ENCODE data around the gene NFASC.

NFASC gene

DNA sequence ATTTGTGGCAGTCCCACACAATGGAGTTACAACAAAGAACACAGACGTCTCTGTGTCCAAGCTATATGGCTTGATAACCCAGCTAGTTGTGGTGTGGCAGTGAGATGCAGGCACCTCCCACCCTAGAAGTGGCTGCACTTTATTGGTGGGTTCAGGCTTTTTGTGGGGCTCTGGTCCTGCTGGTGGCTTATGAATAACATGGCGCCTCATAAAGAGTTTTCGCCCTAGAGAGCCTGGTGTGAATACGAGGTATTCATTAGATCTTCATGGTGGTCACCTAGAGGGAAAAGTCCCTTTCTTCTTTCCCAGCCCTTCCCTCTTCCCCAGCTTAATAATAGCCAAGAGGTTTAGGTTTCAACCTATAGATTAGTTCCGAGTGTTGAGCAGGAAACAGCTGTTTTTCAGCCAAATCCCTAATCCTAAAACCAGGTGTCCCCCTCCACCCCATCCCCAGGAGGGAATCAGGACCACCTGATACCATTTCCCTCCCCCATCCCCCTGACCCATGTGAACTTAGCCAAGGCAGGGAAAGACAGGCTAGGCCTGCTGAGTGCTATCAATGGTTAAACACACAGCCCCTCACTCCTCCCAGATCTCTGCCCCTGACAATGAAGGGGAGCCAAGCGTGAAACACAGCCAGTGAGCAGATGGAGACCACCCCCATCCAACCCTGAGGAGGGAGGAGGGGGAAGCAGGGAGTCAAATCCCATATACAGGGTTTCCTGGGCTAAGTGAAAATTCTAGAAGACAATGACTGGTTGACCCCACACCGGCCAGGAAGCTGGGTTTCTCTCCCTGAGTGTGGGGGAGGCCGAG lies 58.2 kb downstream of the NFASC start:
- no peak for DNase-seq (ENCODE audit: low read depth)

- DNase-seq (ENCODE audit: low read depth): no peak
Observed at GRCh38 chr1:204929487-204930154, 59.0 kb downstream of the NFASC start.

DNA sequence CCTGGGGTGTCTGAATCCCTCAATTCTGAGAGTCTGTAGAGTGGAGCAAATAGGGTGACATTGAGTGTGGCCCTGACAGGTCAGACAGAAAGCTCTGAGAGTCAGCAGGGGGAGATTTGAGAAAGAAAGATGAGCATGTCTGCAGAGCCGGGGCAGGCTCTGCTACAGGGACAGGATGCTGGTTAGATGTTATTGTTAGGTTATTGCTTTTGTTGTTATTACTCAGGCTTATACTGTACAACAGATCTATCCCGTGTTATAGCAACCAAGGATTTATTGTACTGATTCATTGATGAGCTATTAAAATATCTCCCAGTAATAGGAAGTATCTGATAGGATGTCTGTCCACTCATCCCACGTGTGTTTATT lies 59.5 kb downstream of the NFASC start:
- no peak for DNase-seq (ENCODE audit: low read depth)

DNA sequence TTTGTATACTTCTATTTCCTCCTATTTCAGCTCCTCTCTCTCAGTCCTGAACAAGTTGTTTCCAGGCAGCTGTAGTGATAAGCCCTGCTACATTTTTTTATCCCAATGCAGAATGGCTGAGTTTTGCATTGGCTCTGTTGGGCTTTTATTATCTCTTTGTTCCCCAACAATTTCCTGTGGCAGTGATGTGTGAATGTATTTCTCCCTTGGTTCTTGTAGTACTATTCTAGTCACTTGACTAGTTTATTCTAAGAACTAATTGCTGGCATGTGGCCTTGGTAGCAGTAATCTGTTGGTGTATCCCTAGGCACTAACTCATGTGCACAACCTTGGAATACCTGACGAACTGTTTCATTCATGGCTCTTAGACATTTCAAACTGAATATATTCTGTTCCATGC lies 60.7 kb downstream of the NFASC start:
- no peak for DNase-seq (ENCODE audit: low read depth)

- no peak for DNase-seq (ENCODE audit: low read depth)
Observed at GRCh38 chr1:204931768-204932572, 61.3 kb downstream of the NFASC start.

- no peak for DNase-seq (ENCODE audit: low read depth)
Observed at GRCh38 chr1:204932573-204932909, 61.9 kb downstream of the NFASC start.

- DNase-seq (ENCODE audit: low read depth): no peak
Observed at GRCh38 chr1:204935155-204935554, 64.5 kb downstream of the NFASC start.

- DNase-seq (ENCODE audit: low read depth): no peak
Observed at GRCh38 chr1:204936765-204937164, 66.1 kb downstream of the NFASC start.

GRCh38 chr1:204937901-204938300 lies 67.2 kb downstream of the NFASC start:
- no peak for DNase-seq (ENCODE audit: low read depth)

DNA sequence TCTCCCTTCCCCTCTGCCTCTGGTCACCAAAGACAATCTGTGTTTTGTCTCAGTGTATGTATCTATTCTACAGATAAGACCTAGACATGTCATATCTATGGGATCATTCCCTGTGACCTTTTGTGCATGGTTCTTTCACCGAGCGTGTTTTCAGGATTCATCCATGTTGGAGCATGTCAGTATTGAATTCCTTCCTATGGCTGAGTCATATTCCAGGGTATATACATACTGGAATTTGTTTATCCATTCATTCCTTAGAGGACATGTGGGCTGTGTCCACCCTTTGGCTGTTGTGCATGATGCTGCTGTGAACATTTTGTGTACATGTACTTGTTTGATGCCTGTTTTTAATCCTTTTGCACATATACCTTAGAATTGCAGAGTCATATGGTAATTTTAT lies 69.9 kb downstream of the NFASC start:
- DNase-seq (ENCODE audit: low read depth): no peak

DNA sequence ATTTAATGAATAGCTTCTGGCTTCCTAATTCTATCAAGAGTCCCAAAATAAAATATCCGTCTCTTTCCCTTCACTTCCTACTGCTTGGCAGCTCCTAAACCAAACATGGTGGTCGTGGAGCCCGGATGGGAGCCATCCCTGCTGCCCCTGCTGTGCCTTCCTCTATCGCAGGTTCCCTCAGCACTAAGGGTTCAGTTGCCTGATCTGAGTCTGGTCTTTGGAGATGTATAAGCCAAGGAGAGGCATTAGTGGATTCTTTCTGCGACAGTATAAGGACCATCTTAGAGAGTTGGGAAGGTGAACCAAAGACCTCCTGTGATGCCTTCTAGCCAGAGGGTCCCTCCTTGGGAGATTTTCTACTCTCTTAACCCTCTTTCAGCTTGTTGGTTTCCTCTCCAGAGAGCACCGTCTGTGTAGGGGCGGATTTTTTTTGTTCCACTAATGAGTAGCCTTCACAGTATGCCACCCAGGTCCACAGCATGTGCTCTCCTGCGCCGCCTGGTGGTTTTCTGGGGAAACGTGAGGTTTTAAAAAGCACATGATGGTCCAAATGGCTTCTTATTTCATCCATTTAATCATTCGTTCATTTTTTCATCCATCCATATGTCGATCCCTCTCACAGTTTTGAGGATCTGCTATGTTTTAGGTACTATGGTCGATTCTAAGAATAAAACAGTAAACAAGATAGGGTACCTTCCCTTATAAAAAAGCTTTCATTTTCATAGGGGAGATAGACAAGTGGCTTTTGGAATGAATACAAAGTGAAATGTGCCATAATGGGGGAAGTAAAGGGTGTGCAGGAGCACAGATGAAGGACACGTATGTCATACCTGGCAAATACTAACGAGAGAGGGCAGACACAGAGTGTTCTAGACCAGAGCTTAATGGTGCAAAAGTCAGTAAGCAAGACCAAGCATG lies 71.0 kb downstream of the NFASC start:
- peak; percentile 49 for DNase-seq (ENCODE audit: low read depth)

GRCh38 chr1:204943495-204943894 lies 72.8 kb downstream of the NFASC start:
- no peak for DNase-seq (ENCODE audit: low read depth)

DNA sequence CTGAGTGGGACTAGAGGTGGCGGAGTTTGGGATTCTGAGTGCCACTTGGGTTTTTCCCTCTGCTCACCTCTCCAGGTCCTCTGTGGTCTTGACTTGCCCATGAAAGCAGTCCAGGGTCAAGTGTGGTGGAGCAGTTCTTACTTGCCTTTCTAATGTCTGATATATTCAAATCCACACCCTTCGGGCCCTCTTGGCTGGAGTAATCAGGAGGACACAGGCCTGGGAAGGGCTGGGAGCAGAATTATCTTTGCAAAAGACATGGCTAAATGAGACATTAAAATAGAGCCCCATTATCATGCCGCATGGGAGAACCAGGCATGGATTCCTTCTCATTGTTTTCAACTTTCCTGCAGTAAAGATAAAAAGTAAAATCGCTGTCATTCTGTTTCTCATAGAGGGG lies 74.0 kb downstream of the NFASC start:
- DNase-seq (ENCODE audit: low read depth): no peak

DNA sequence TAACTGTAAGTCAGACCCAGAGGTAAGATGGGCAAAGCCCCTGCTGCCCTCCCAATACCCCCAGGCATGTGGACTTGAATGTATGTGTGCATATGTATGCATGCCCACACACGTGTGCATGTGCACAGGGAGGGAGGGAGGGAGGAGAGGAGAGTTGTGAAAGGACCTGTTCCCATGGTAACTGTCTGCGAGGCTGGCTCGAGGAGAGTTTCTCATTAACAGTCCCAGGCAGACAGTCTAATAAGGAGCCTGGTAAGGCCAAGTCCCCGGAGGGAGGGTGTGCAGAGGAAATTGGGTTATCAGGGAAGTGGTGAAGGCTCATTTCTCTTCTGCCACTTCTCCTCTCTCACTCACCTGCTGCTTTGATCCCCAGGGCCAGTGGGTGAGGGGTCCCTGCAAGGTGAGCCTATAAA lies 74.9 kb downstream of the NFASC start:
- DNase-seq (ENCODE audit: low read depth): no peak

DNA sequence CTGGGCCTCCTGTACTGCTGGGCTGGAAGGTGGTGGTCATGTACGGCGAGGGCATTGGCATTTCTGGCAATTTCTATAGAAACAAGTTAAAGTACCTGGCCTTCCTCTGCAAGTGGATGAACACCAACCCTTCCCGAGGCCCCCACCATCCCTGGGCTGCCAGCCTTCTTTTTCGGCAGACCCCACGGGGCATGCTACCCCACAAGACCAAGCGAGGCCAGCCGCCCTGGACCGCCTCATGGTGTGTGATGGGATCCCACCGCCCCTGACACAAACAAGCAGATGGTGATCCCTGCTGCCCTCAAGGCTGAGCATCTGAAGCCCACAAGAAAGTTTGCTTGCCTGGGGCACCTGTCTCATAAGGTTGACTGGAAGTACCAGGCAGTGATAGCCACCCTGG lies 76.0 kb downstream of the NFASC start:
- DNase-seq (ENCODE audit: low read depth): no peak

GRCh38 chr1:204947338-204947737 lies 76.7 kb downstream of the NFASC start:
- DNase-seq (ENCODE audit: low read depth): no peak

DNA sequence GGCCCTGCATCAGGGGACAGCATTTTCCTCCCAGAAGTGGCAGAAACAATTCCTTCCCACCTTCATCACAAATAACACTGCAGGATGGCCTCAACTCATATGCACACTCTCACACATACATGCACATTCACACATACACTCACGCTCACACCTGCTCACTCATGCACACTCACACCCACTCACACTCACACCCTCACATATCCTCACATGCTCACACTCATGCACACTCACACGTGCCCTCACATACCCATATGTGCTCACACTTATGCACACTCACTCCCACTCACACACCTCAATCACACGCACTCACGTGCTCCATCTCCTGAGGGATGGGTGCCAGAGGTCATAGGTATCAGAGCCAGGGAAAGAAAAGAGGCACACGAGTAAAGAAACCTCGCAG lies 77.1 kb downstream of the NFASC start:
- no peak for DNase-seq (ENCODE audit: low read depth)

GRCh38 chr1:204950353-204951001 lies 79.8 kb downstream of the NFASC start:
- DNase-seq (ENCODE audit: low read depth): no peak

DNA sequence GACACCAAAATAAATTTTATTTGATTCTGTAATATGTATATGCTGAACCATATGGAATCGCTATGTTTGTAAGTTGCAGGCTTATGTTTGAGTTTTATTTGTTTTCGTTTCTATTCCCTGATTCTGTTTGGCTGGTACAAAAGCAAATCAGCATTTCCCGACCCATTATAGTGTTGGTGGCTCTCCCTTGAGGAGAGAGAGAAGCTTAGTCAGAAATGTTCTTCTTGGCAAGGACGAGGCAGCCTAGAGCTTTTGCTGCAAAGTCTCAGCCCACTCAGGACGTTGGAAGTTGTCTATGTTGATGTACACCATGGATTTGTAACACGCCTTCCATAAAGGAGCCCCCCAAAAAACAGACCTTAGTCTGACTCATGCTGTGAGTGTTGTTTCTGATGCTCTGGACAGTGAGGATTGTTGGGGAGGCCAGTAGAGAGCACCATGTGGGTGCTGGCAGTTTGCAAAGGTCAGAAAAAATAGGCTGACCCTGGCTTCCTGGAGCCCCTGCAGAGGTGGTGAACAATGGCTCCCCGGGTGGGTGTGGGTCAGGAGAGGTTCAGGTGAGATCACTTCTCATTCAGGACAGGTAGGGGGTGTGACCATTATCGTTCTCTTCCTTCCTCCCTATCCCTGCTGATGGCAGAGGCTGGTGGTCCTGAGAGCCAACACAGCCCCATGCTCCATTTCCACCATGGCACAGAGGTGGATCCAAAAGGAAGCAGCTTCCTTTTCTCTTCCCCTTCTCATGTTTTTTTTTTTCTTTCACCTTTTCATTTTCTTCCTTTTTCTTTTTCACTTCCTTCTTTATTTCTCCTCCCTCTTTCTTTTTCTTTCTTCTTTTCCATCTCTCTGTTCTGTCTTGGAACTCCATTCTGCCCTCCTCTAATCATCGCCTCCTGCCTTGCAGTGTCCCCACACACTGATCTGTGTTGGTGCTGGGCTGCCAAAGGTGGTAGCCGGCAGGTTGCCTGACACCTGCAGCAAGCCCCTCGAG lies 88.0 kb downstream of the NFASC start:
- DNase-seq (ENCODE audit: low read depth): no peak

DNA sequence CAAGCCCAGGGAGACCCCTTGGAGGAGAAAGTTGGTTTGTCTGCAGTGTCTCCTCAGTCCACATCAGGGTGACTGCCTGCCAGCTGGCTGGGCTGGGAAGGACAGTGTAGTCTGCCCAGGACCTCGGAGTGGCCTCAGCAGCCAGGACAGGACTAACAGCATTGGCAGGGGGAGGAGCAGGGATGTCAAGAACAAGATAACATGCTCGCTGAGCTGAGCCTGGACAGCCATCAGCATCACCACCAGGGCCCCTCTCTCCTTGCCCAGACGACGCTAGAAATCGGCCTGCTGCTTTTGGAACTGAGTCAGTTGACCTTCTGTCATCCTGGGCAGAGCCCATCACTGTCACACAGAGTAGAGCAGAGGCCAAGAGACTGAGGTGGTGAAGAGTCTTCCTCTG lies 88.7 kb downstream of the NFASC start:
- DNase-seq (ENCODE audit: low read depth): no peak
